RPMI7951 (cell line): Measurements from ENCODE around the gene TMEM184B. TPM values are rescaled to one million over a fixed set of nuclear protein-coding genes. Genes with fewer than 3 reads are reported as not detected.

Experiments
- DNase-seq: peaks from one replicate; pipeline ENCODE4 v3.0.0-alpha.2; 2012; ENCODE audit warnings: low read depth
- total RNA-seq: library from RNA; depleted of rRNA; stranded (reverse); fragments of >200 nt; shearing (Covaris generic); gene quantifications from 2 replicates; pipeline ENCODE4 v1.2.3, GENCODE V29; 2014

TMEM184B gene
- total RNA-seq, 1 experiment from 2014 or later, result 33.0 TPM

- DNase-seq, result no peak
These were observed 3.4 kb upstream of the TMEM184B start for GRCh38 chr22:38276166-38276565.

GRCh38 chr22:38273135-38273826 is 471 bp upstream of the TMEM184B start:
- peak; percentile 33 for DNase-seq

GRCh38 chr22:38271927-38272372 is 860 bp downstream of the TMEM184B start:
- no peak for DNase-seq

- no peak for DNase-seq
These were observed 1.7 kb downstream of the TMEM184B start for GRCh38 chr22:38271101-38271500.

GRCh38 chr22:38270091-38270992 is 2.5 kb downstream of the TMEM184B start:
- DNase-seq, result no peak

GRCh38 chr22:38269466-38269865 is 3.3 kb downstream of the TMEM184B start:
- DNase-seq, result no peak

- no peak for DNase-seq
These were observed 5.7 kb downstream of the TMEM184B start for GRCh38 chr22:38267086-38267485.

GRCh38 chr22:38266120-38266519 is 6.7 kb downstream of the TMEM184B start:
- DNase-seq, result no peak

GRCh38 chr22:38264322-38264843 is 8.4 kb downstream of the TMEM184B start:
- DNase-seq, result no peak

GRCh38 chr22:38262051-38262795 is 10.6 kb downstream of the TMEM184B start:
- no peak for DNase-seq

- no peak for DNase-seq
These were observed 11.8 kb downstream of the TMEM184B start for GRCh38 chr22:38260761-38261681.

- DNase-seq, result no peak
These were observed 13.4 kb downstream of the TMEM184B start for GRCh38 chr22:38259370-38259769.

GRCh38 chr22:38258895-38259294 is 13.9 kb downstream of the TMEM184B start:
- no peak for DNase-seq

GRCh38 chr22:38257650-38258250 is 15.1 kb downstream of the TMEM184B start:
- no peak for DNase-seq

GRCh38 chr22:38257181-38257580 is 15.6 kb downstream of the TMEM184B start:
- DNase-seq, result no peak

GRCh38 chr22:38255697-38256096 is 17.1 kb downstream of the TMEM184B start:
- no peak for DNase-seq

- DNase-seq, result no peak
These were observed 21.5 kb downstream of the TMEM184B start for GRCh38 chr22:38251341-38251692.

- DNase-seq, result no peak
These were observed 22.0 kb downstream of the TMEM184B start for GRCh38 chr22:38250643-38251340.

GRCh38 chr22:38249803-38250642 is 22.8 kb downstream of the TMEM184B start:
- DNase-seq, result no peak
